Ovary (tissue), 3 donors: Measurements from ENCODE around the gene LPCAT1.
"Not testable (repeated sequence)": the region's sequence is repeated elsewhere in the genome, so short reads cannot be mapped to it uniquely, and the experiment has no call there.

Experiments used
- CTCF ChIP-seq, 3 donors: fragments of 450-650 bp in 2 of 3; fragments of 200-600 bp in 1 of 3; IDR thresholded peaks; one replicate each; pipeline versions ENCODE4 v1.5.1 to v1.8.0; 2016 to 2022; ENCODE audit warnings: antibody characterized with exemption in 3 of 3, mild to moderate bottlenecking in 1 of 3
- EP300 ChIP-seq: sonication (generic); formaldehyde crosslinking; IDR thresholded peaks from one replicate; pipeline ENCODE4 v1.6.1; 2017; ENCODE audit warnings: antibody characterized with exemption
- POLR2A ChIP-seq: fragments of 450-650 bp; IDR thresholded peaks from one replicate; pipeline ENCODE4 v1.6.1; 2017; ENCODE audit warnings: antibody characterized with exemption, mild to moderate bottlenecking, moderate library complexity
- donor health status: DM: no; HTN: no; CAD: no.

- not testable (repeated sequence) for TF ChIP-seq CTCF (IDR thresholded peaks at IDR 0.05); EP300; POLR2A
Observed at GRCh38 chr5:1459435-1459834, 64.3 kb downstream of the LPCAT1 start.
